AG08396 (cell line): ENCODE data around the gene TPST1.
A peak's percentile ranks its signal among the peaks of the same experiment; 100 is the strongest.
"Not testable (repeated sequence)": the region's sequence is repeated elsewhere in the genome, so short reads cannot be mapped to it uniquely, and the experiment has no call there.

Experiments
- DNase-seq: peaks from one replicate; pipeline ENCODE4 v3.0.0; 2012; ENCODE audit warnings: low spot score, mixed read lengths

TPST1 gene

GRCh38 chr7:66204822-66205740 lies at the start of gene TPST1:
TPST1 (plus strand) TSS chr7:66205334; CDS start chr7:66240426, 35,092 bp downstream.
- peak; percentile 99 for DNase-seq

GRCh38 chr7:66156035-66156434 lies 49.1 kb upstream of the TPST1 start:
- not testable (repeated sequence) for DNase-seq

- DNase-seq = no peak
These were observed 48.1 kb upstream of the TPST1 start for GRCh38 chr7:66157060-66157459.

GRCh38 chr7:66162622-66163021 lies 42.5 kb upstream of the TPST1 start:
- no peak for DNase-seq

GRCh38 chr7:66163186-66163610 lies 41.9 kb upstream of the TPST1 start:
- DNase-seq = no peak

- no peak for DNase-seq
These were observed 40.8 kb upstream of the TPST1 start for GRCh38 chr7:66164356-66164755.

GRCh38 chr7:66167773-66168387 lies 37.3 kb upstream of the TPST1 start:
- peak; percentile 38 for DNase-seq

- no peak for DNase-seq
These were observed 35.5 kb upstream of the TPST1 start for GRCh38 chr7:66169616-66170015.

GRCh38 chr7:66170309-66171231 lies 34.6 kb upstream of the TPST1 start:
- no peak for DNase-seq

GRCh38 chr7:66172536-66173401 lies 32.4 kb upstream of the TPST1 start:
- not testable (repeated sequence) for DNase-seq

GRCh38 chr7:66173856-66174255 lies 31.3 kb upstream of the TPST1 start:
- DNase-seq = no peak

- DNase-seq = not testable (repeated sequence)
These were observed 30.1 kb upstream of the TPST1 start for GRCh38 chr7:66175006-66175405.

- DNase-seq = no peak
These were observed 28.2 kb upstream of the TPST1 start for GRCh38 chr7:66176914-66177313.

GRCh38 chr7:66178258-66178657 lies 26.9 kb upstream of the TPST1 start:
- no peak for DNase-seq

GRCh38 chr7:66181329-66181728 lies 23.8 kb upstream of the TPST1 start:
- DNase-seq = no peak

- DNase-seq = no peak
These were observed 23.3 kb upstream of the TPST1 start for GRCh38 chr7:66181845-66182244.

- DNase-seq = no peak
These were observed 22.2 kb upstream of the TPST1 start for GRCh38 chr7:66182920-66183319.

- DNase-seq = peak; percentile 74
These were observed 21.4 kb upstream of the TPST1 start for GRCh38 chr7:66183700-66184099.

GRCh38 chr7:66185680-66186187 lies 19.4 kb upstream of the TPST1 start:
- DNase-seq = no peak

- no peak for DNase-seq
These were observed 18.1 kb upstream of the TPST1 start for GRCh38 chr7:66186991-66187390.

GRCh38 chr7:66187905-66188304 lies 17.2 kb upstream of the TPST1 start:
- peak; percentile 58 for DNase-seq
